Adipocyte (in vitro differentiated cells): ENCODE results near the gene GRAMD2A.

ENCODE experiments used
- DNase-seq: peaks from one replicate; pipeline ENCODE4 v3.0.0-alpha.2; 2015; ENCODE audit warnings: low read depth
- H3K27me3 ChIP-seq: replicated peaks from 2 replicates; pipeline ENCODE4 v1.7.0; 2013; ENCODE audit warnings: mild to moderate bottlenecking, low read length, moderate library complexity; ENCODE audit not compliant: control insufficient read depth, insufficient read depth
- H3K36me3 ChIP-seq: 2 replicates; pipeline ENCODE4 v1.7.0; 2013; ENCODE audit warnings: low read length, mild to moderate bottlenecking, moderate library complexity; ENCODE audit not compliant: control insufficient read depth, insufficient read depth, severe bottlenecking
- H3K4me1 ChIP-seq: 2 replicates; pipeline ENCODE4 v1.7.0; 2013; ENCODE audit warnings: mild to moderate bottlenecking, low read length, moderate library complexity; ENCODE audit not compliant: control insufficient read depth, insufficient read depth
- H3K4me3 ChIP-seq: 2 replicates; pipeline ENCODE4 v1.7.0; 2013; ENCODE audit warnings: mild to moderate bottlenecking, low read length, moderate library complexity
- H3K9ac ChIP-seq: 2 replicates; pipeline ENCODE4 v1.7.0; 2013; ENCODE audit warnings: mild to moderate bottlenecking, low read length, moderate library complexity
- H3K9me3 ChIP-seq: 2 replicates; pipeline ENCODE4 v1.7.0; 2013; ENCODE audit warnings: mild to moderate bottlenecking, low read length, moderate library complexity; ENCODE audit not compliant: control insufficient read depth

GRAMD2A gene

GRCh38 chr15:72118017-72118978 is 79.3 kb downstream of the GRAMD2A start, which contains the start of the genes MYO9A and SENP8:
Gene MYO9A, minus strand, starts transcription at chr15:72118150. Its CDS starts 71,587 bp downstream, at chr15:72046563.
Gene SENP8, plus strand, starts transcription at chr15:72118403. Its CDS starts 21,221 bp downstream, at chr15:72139624.
- Histone ChIP-seq H3K9me3 (no peaks in the 10 kb centered on the region), H3K4me3 (peak within 1 kb of the TSS; percentile 88), H3K36me3 (no peaks in the 10 kb centered on the region), H3K4me1 (peaks cover 18% of the 10 kb centered on the region), H3K27me3 (no peaks in the 10 kb centered on the region), H3K9ac (peak within 1 kb of the TSS; percentile 99)
- peak; percentile 98 for DNase-seq

- Histone ChIP-seq H3K4me3 (peak overlapping the region; percentile 88), H3K4me1 (peaks cover 21% of the 10 kb centered on the region)
- DNase-seq = peak; percentile 94
Measured at GRCh38 chr15:72117486-72118016, 80.0 kb downstream of the GRAMD2A start.

GRCh38 chr15:72116731-72117485 is 80.7 kb downstream of the GRAMD2A start:
- peak overlapping the region; percentile 88 for H3K4me3 ChIP-seq
- DNase-seq = peak; percentile 70

More at GRCh38 chr15:72117486-72118016, 80.0 kb downstream of the GRAMD2A start:
- H3K9ac ChIP-seq = peak overlapping the region; percentile 99
- no peaks in the 10 kb centered on the region for H3K27me3 ChIP-seq
- no peaks in the 10 kb centered on the region for H3K9me3 ChIP-seq
- no peaks in the 10 kb centered on the region for H3K36me3 ChIP-seq

DNA sequence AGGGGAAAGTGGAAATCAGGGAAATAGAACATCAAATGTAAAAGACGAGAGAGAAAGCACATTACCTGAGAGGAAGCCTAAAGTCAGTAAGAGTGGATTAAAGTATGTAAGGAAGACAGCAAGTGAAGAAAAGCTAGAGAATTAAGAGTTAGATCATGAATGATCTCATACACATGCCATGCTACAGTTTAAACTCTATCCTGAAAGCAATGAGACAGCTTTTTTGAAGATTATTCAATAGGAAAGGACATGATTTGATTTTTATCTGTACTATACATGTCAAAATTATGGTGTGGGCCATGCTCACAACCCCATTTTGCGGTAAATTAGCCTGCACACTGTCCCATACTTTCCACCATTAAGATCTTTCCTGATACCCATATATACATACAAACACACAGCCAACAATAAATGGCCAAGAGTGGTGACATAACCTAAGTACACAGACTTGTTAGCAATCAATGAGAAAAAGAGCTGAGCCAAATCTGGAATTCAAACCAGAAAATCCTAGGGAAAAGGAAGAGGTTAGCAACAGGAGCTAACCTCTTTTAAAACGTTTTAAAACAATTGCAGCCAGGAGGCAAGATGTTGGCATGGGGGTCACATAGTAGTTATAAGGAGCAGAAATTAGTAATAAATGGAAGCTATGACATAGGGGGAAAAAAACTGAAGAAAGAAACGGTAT is 84.1 kb downstream of the GRAMD2A start:
- Histone ChIP-seq H3K4me3 (no peak overlapping the region), H3K27me3 (no peaks in the 10 kb centered on the region)

More at GRCh38 chr15:72116731-72117485, 80.7 kb downstream of the GRAMD2A start:
- no peaks in the 10 kb centered on the region for H3K36me3 ChIP-seq
- peaks cover 28% of the 10 kb centered on the region for H3K4me1 ChIP-seq
- no peaks in the 10 kb centered on the region for H3K9me3 ChIP-seq
- peak overlapping the region; percentile 99 for H3K9ac ChIP-seq
- H3K27me3 ChIP-seq = no peaks in the 10 kb centered on the region

DNA sequence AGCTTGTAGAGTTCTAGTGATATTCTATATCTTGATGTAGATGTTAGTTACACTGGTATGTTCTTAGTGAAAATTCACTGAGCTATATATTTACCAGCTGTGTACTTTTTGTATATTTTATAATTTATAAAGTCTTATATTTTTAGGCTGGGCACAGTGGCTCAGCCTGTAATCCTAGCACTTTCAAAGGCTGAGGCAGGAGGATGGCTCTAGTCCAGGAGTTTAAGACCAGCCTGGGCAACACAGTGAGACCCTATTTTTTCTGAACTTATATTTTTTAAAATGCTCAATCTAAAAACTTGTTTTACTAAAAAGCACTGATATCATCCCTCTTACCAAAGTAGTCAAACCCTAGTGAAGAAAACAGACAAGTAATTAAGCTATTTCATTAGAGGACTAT is 84.8 kb downstream of the GRAMD2A start:
- H3K4me1 ChIP-seq = peaks cover 23% of the 10 kb centered on the region
- no peak for DNase-seq
- H3K27me3 ChIP-seq = no peaks in the 10 kb centered on the region
- no peaks in the 10 kb centered on the region for H3K36me3 ChIP-seq
- H3K9ac ChIP-seq = no peak overlapping the region
- H3K9me3 ChIP-seq = no peaks in the 10 kb centered on the region
- H3K4me3 ChIP-seq = no peak overlapping the region

More for the DNA sequence above, 84.1 kb downstream of the GRAMD2A start:
- Histone ChIP-seq H3K9ac (no peak overlapping the region), H3K36me3 (no peaks in the 10 kb centered on the region), H3K9me3 (no peaks in the 10 kb centered on the region), H3K4me1 (peaks cover 23% of the 10 kb centered on the region)
- DNase-seq = peak; percentile 14

DNA sequence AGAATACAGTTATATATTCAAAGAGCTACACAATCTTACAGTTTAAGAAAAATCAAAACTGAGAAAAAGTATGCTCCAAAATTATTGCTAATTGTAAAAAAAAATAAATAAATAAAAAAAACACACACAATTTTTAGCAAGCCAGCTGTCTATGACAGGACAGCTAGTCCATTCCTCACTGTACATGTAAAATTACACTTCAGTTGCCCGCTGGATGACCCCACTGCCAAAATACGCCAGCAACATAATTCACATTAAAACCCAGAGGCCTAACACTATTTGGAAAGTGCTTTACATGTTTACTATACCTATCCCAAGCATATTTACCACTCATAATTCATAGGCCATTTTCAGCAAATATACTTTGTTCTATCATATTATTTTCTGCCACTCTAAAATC is 85.5 kb downstream of the GRAMD2A start:
- Histone ChIP-seq H3K36me3 (no peaks in the 10 kb centered on the region), H3K4me1 (peaks cover 23% of the 10 kb centered on the region), H3K27me3 (no peaks in the 10 kb centered on the region), H3K4me3 (no peak overlapping the region), H3K9ac (no peak overlapping the region), H3K9me3 (no peaks in the 10 kb centered on the region)
- no peak for DNase-seq

DNA sequence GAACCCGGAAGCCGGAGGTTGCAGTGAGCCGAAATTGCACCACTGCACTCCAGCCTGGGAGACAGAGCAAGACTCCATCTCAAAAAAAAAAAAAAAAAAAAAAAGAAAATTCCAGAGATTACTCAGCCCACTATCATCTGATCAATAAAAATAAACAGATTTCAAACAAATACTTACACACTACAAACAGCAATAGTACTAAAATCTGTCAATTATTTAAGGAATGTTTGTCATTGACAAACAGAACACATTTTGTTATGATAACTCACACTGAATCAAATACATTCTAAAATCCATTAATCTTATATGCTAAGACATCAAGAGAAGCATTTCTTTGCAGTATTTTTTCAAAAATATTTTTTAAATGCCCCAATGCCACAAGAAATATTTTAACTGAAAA is 87.2 kb downstream of the GRAMD2A start:
- H3K4me3 ChIP-seq = no peak overlapping the region
- H3K9me3 ChIP-seq = no peaks in the 10 kb centered on the region
- H3K36me3 ChIP-seq = no peaks in the 10 kb centered on the region
- H3K9ac ChIP-seq = no peak overlapping the region
- H3K27me3 ChIP-seq = no peaks in the 10 kb centered on the region
- DNase-seq = no peak
- peaks cover 14% of the 10 kb centered on the region for H3K4me1 ChIP-seq
